Lower lobe of right lung (tissue), 2 donors: ENCODE measurements around the gene HELQ. TPM values are rescaled to one million over a fixed set of nuclear protein-coding genes. Genes with fewer than 3 reads are reported as not detected.

Source experiments
- ATAC-seq, 2 donors: fragments of 200-7000 bp; cut with Tn5 transposase; one replicate each; pipeline ENCODE4 v1.9.1; 2020 to 2022; ENCODE audit warnings: mild to moderate bottlenecking in 2 of 2, moderate library complexity in 2 of 2
- DNase-seq: peaks from one replicate; pipeline ENCODE4 v3.0.0-alpha.2; 2020
- H3K27ac ChIP-seq: fragments of 200-600 bp; one replicate; pipeline ENCODE4 v1.8.0; 2022
- H3K27me3 ChIP-seq: fragments of 200-600 bp; one replicate; pipeline ENCODE4 v1.8.0; 2022; ENCODE audit warnings: low read depth
- H3K36me3 ChIP-seq: fragments of 200-600 bp; one replicate; pipeline ENCODE4 v1.8.0; 2022; ENCODE audit warnings: mild to moderate bottlenecking
- H3K4me1 ChIP-seq: fragments of 200-600 bp; one replicate; pipeline ENCODE4 v1.8.0; 2022
- H3K4me3 ChIP-seq: fragments of 200-600 bp; one replicate; pipeline ENCODE4 v1.8.0; 2022; ENCODE audit warnings: mild to moderate bottlenecking
- H3K9me3 ChIP-seq: fragments of 200-600 bp; one replicate; pipeline ENCODE4 v1.8.0; 2022
- CTCF ChIP-seq: fragments of 200-600 bp; IDR thresholded peaks from one replicate; pipeline ENCODE4 v1.8.0; 2022; ENCODE audit warnings: antibody characterized with exemption, mild to moderate bottlenecking
- intact Hi-C: fragments of 100-400 bp; cut with DNase I; formaldehyde crosslinking; loops from one replicate; pipeline ENCODE4 v1.11.0; 2022
- total RNA-seq: library from RNA; stranded (reverse); fragmentation: NEBNext Ultra II Directional; extraction: Animal tissue kit (Norgen Biotek cat#: 25700); gene quantifications from one replicate; pipeline ENCODE4 v1.2.1, GENCODE V29; 2021
- donor health status: DM: no; HTN: yes; CAD: no; lungs with severe emphysema.

The HELQ gene
- total RNA-seq, 1 donor from 2014 or later: 18.8 TPM

DNA sequence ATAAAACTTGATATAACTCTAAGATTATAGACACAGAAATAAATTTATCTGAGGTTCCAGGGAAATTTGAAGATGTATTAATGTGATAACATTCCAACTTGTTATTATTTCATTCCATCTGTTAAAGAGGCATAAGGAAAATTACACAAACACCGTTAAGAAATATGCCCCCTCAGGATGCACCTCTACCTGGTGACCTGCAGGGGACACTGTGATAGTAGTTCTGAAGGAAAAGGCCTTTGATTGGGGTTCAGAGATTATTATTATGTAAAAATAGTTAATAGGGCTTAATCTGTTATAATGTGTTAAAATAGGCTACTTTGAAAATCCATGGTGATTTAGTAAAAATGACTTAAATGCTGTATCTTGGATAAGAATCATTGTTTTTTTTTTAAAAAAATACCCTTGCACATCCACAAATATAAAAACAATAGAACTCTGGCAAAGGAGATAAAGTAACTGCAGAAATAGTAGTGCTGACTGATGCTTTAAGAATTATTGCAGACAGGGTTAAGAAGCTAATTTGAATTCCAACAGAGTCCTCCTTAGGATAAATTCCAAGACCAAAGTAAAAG is 35.3 kb upstream of the HELQ start:
- no peak overlapping the region for H3K27ac ChIP-seq
- intact Hi-C loops: no loop called here
- H3K4me1 ChIP-seq: no peaks in the 10 kb centered on the region
- no peaks in the 10 kb centered on the region for H3K9me3 ChIP-seq
- H3K4me3 ChIP-seq: no peak overlapping the region
- DNase-seq (no peak), ATAC-seq (peak in 1 of 2 donors; percentile 54)
- H3K27me3 ChIP-seq: no peaks in the 10 kb centered on the region
- no peaks in the 10 kb centered on the region for H3K36me3 ChIP-seq
- peak; percentile 65 for TF ChIP-seq CTCF

DNA sequence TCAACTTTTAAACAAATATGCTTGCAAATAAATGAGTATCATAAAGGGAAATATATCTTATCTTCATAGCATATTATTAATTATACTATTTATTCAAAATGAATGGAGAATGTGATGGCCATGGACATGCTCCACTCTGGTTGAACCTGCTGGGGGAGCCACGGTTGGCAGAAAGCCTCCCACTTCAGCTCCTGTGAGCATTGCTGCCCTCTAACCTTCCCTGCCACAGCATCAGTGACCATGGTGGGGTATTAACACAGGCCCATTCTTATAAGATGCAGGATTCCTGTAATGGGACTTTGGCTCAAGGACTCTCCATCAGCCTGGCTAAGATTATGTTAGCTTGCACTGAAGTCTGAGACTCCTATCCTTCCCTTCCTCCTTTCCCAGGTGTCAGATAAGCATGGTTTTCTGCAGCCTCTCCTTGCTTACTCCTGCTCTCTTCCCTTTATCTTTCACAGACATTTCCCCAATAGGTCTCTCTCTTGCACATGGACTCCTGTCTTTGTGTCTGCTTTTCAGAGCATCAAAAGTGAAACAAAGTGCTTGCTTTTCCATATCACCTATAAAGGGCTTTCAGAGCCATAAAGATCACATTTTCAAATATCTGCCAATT is 34.2 kb upstream of the HELQ start:
- peaks cover 4% of the 10 kb centered on the region for H3K4me1 ChIP-seq
- intact Hi-C loops: no loop called here
- H3K4me3 ChIP-seq: no peak overlapping the region
- no peak for ATAC-seq
- H3K36me3 ChIP-seq: no peaks in the 10 kb centered on the region
- no peak overlapping the region for H3K27ac ChIP-seq
- TF ChIP-seq CTCF: no peak
- no peak for DNase-seq
- H3K27me3 ChIP-seq: no peaks in the 10 kb centered on the region
- no peaks in the 10 kb centered on the region for H3K9me3 ChIP-seq

- intact Hi-C loops: no loop called here
- H3K4me1 ChIP-seq: peaks cover 7% of the 10 kb centered on the region
- H3K27ac ChIP-seq: no peak overlapping the region
- H3K27me3 ChIP-seq: no peaks in the 10 kb centered on the region
- no peak for ATAC-seq
- no peaks in the 10 kb centered on the region for H3K36me3 ChIP-seq
- TF ChIP-seq CTCF: no peak
- H3K9me3 ChIP-seq: no peaks in the 10 kb centered on the region
- no peak for DNase-seq
- no peak overlapping the region for H3K4me3 ChIP-seq
These were observed 31.0 kb upstream of the HELQ start for GRCh38 chr4:83486457-83487129.

DNA sequence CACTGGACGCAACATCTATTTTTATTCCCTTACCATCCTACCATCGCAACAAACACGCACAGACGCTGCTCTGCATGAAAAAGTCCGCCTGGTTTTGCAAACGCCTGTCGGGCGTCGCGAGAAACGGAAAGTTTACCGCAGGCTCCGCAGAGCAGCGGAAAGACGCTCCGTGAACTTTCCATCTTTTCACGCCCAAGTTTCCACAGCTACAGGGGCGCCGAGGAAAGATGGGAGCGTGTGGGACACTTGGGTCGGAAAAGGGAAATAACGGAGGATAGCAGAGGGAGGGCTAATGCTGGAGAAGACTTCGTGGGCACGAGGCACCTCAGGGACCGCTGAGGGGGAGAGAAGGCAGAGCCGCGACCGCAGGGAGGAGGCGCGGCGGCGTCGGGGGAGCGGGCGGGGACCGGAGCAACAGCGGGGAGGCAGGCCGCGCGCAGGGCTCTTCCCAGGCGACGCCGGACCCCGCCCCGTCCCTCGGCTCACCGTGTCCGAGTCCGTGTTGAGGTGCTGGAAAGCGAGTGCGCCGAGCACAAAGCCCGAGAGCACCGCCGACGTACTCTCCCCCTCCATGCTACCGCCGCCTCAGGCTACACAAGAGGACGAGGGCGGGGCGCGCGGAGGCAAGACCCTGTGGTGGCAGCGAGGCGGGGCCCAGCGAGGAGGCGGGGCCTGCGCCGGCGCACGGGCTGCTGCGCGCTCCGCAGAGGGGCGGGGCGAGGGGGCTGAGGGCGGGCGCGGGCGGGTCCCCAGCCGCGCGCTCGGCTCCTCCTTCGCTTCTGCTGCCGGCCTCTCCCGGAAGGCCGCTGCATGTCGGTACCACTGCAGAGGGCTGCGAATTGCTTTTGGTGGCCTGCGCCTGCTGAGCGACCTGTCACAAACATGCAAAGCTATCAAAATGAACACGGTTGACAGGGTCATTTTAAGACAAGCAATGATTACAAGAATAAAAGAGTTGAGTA is 29.2 kb upstream of the HELQ start, which contains the start of gene ABRAXAS1:
TSS of gene ABRAXAS1 (minus strand) at position 601 of the 962 bp plus-strand sequence. CDS start at position 573, 28 bp downstream.
- ATAC-seq (peak; percentile 100), DNase-seq (peak; percentile 96)
- H3K36me3 ChIP-seq: no peaks in the 10 kb centered on the region
- intact Hi-C loops: no loop called here
- H3K27me3 ChIP-seq: no peaks in the 10 kb centered on the region
- H3K9me3 ChIP-seq: no peaks in the 10 kb centered on the region
- H3K4me3 ChIP-seq: peak within 1 kb of the TSS; percentile 78
- TF ChIP-seq CTCF: no peak
- H3K27ac ChIP-seq: peak within 1 kb of the TSS; percentile 86
- H3K4me1 ChIP-seq: peaks cover 7% of the 10 kb centered on the region

- ATAC-seq: no peak
- intact Hi-C loops: no loop called here
These were observed 18.3 kb upstream of the HELQ start for GRCh38 chr4:83473966-83474365.

More at GRCh38 chr4:83473966-83474365, 18.3 kb upstream of the HELQ start:
- DNase-seq: no peak
- TF ChIP-seq CTCF: no peak
- Histone ChIP-seq H3K27ac (no peak overlapping the region), H3K4me1 (no peaks in the 10 kb centered on the region), H3K9me3 (no peaks in the 10 kb centered on the region), H3K36me3 (peaks cover 27% of the 10 kb centered on the region), H3K4me3 (no peak overlapping the region), H3K27me3 (no peaks in the 10 kb centered on the region)
